Upper lobe of right lung (tissue), 1 donor: ENCODE measurements around the gene CSH2. TPM values are rescaled to one million over a fixed set of nuclear protein-coding genes. Genes with fewer than 3 reads are reported as not detected.
"Not testable (repeated sequence)": the region's sequence is repeated elsewhere in the genome, so short reads cannot be mapped to it uniquely, and the experiment has no call there.

ENCODE experiments used
- ATAC-seq: fragments of 200-7000 bp; cut with Tn5 transposase; one replicate; pipeline ENCODE4 v1.9.1; 2020; ENCODE audit warnings: mild to moderate bottlenecking, moderate library complexity
- DNase-seq: peaks from one replicate; pipeline ENCODE4 v3.0.0-alpha.2; 2020
- H3K27ac ChIP-seq: fragments of 200-600 bp; one replicate; pipeline ENCODE4 v1.8.0; 2022
- H3K27me3 ChIP-seq: fragments of 200-600 bp; one replicate; pipeline ENCODE4 v1.8.0; 2022; ENCODE audit warnings: mild to moderate bottlenecking
- H3K36me3 ChIP-seq: fragments of 200-600 bp; one replicate; pipeline ENCODE4 v1.8.0; 2022
- H3K4me1 ChIP-seq: fragments of 200-600 bp; one replicate; pipeline ENCODE4 v1.8.0; 2022
- H3K4me3 ChIP-seq: fragments of 200-600 bp; one replicate; pipeline ENCODE4 v1.8.0; 2022; ENCODE audit warnings: mild to moderate bottlenecking
- H3K9me3 ChIP-seq: fragments of 200-600 bp; one replicate; pipeline ENCODE4 v1.8.0; 2022
- CTCF ChIP-seq: fragments of 200-600 bp; IDR thresholded peaks from one replicate; pipeline ENCODE4 v1.8.0; 2022; ENCODE audit warnings: antibody characterized with exemption
- intact Hi-C: fragments of 100-400 bp; cut with DNase I; formaldehyde crosslinking; loops from one replicate; pipeline ENCODE4 v1.11.0; 2022
- total RNA-seq: library from RNA; stranded (reverse); fragmentation: NEBNext Ultra II Directional; extraction: Animal tissue kit (Norgen Biotek cat#: 25700); gene quantifications from one replicate; pipeline ENCODE4 v1.2.1, GENCODE V29; 2021
- donor health status: DM: no; HTN: yes; CAD: no; lungs with severe emphysema.

The CSH2 gene
- total RNA-seq, 1 donor from 2014 or later, result not detected

GRCh38 chr17:63870292-63870665, 3.2 kb downstream of the CSH2 start:
- H3K4me3 ChIP-seq, H3K27ac ChIP-seq, H3K27me3 ChIP-seq, H3K36me3 ChIP-seq, DNase-seq, ATAC-seq, H3K4me1 ChIP-seq, H3K9me3 ChIP-seq, intact Hi-C loops: not testable (repeated sequence)

- H3K36me3 ChIP-seq, H3K4me3 ChIP-seq, H3K9me3 ChIP-seq, H3K27me3 ChIP-seq, H3K4me1 ChIP-seq, intact Hi-C loops, H3K27ac ChIP-seq, DNase-seq: not testable (repeated sequence)
- ATAC-seq, result peak; percentile 58
Measured at GRCh38 chr17:63869491-63870291, 3.8 kb downstream of the CSH2 start.

- intact Hi-C loops, H3K4me1 ChIP-seq, H3K9me3 ChIP-seq, H3K36me3 ChIP-seq, DNase-seq, H3K27ac ChIP-seq, H3K27me3 ChIP-seq, H3K4me3 ChIP-seq: not testable (repeated sequence)
- peak; percentile 28 for ATAC-seq
Measured at GRCh38 chr17:63866625-63867024, 6.9 kb downstream of the CSH2 start.

GRCh38 chr17:63859257-63859656, 14.2 kb downstream of the CSH2 start:
- DNase-seq (no peak), ATAC-seq (no peak)
- Histone ChIP-seq H3K4me1 (no peaks in the 10 kb centered on the region), H3K27me3 (no peaks in the 10 kb centered on the region), H3K36me3 (no peaks in the 10 kb centered on the region), H3K27ac (no peak overlapping the region), H3K4me3 (no peak overlapping the region), H3K9me3 (no peaks in the 10 kb centered on the region)
- intact Hi-C loops, result no loop called here
- TF ChIP-seq CTCF, result no peak

GRCh38 chr17:63856425-63856824, 17.1 kb downstream of the CSH2 start:
- H3K27me3 ChIP-seq, H3K27ac ChIP-seq, H3K36me3 ChIP-seq, DNase-seq, intact Hi-C loops, ATAC-seq, H3K4me3 ChIP-seq, H3K9me3 ChIP-seq, H3K4me1 ChIP-seq: not testable (repeated sequence)

- intact Hi-C loops, result no loop called here
- H3K9me3 ChIP-seq, result no peaks in the 10 kb centered on the region
- DNase-seq (no peak), ATAC-seq (no peak)
- no peaks in the 10 kb centered on the region for H3K27me3 ChIP-seq
- no peak overlapping the region for H3K4me3 ChIP-seq
- no peak for TF ChIP-seq CTCF
- no peaks in the 10 kb centered on the region for H3K36me3 ChIP-seq
- no peak overlapping the region for H3K27ac ChIP-seq
- no peaks in the 10 kb centered on the region for H3K4me1 ChIP-seq
Measured at GRCh38 chr17:63855185-63855584, 18.3 kb downstream of the CSH2 start.

- H3K9me3 ChIP-seq, result no peaks in the 10 kb centered on the region
- no peak for ATAC-seq
Measured at GRCh38 chr17:63854709-63855108, 18.8 kb downstream of the CSH2 start.

More at GRCh38 chr17:63854709-63855108, 18.8 kb downstream of the CSH2 start:
- Histone ChIP-seq H3K27me3 (no peaks in the 10 kb centered on the region), H3K36me3 (no peaks in the 10 kb centered on the region), H3K27ac (no peak overlapping the region), H3K4me1 (no peaks in the 10 kb centered on the region), H3K4me3 (no peak overlapping the region)
- TF ChIP-seq CTCF, result no peak
- intact Hi-C loops, result no loop called here
- DNase-seq, result no peak
